Gastroesophageal sphincter (tissue), 4 donors: ENCODE results near the gene REC8. TPM values are rescaled to one million over a fixed set of nuclear protein-coding genes. Genes with fewer than 3 reads are reported as not detected.

Experiments used
- ATAC-seq: fragments of 150-250 bp; one replicate; pipeline ENCODE4 v1.9.1; 2016; ENCODE audit warnings: mild to moderate bottlenecking, moderate library complexity
- H3K27ac ChIP-seq, 4 donors: fragments of 200-600 bp; sonication (generic) in 3 of 4; 1 replicate in 3 of 4; 2 replicates in 1 of 4; pipeline ENCODE4 v1.5.1; 2016 to 2019
- H3K27me3 ChIP-seq: fragments of 200-600 bp; sonication (generic); one replicate; pipeline ENCODE4 v1.5.1; 2019
- H3K36me3 ChIP-seq, 2 donors: fragments of 200-600 bp; sonication (generic); one replicate each; pipeline ENCODE4 v1.5.1; 2019; ENCODE audit warnings: control low read depth in 1 of 2
- H3K4me1 ChIP-seq, 3 donors: fragments of 200-600 bp; sonication (generic); 1 replicate in 2 of 3; 2 replicates in 1 of 3; pipeline ENCODE4 v1.5.1; 2016 to 2019; ENCODE audit warnings: control low read depth in 2 of 3
- H3K4me3 ChIP-seq, 2 donors: fragments of 200-600 bp; sonication (generic); one replicate each; pipeline ENCODE4 v1.5.1; 2019; ENCODE audit warnings: mild to moderate bottlenecking in 1 of 2, moderate library complexity in 1 of 2
- H3K9me3 ChIP-seq, 3 donors: fragments of 200-600 bp; sonication (generic); one replicate each; pipeline ENCODE4 v1.5.1; 2017 to 2019; ENCODE audit warnings: control low read depth in 2 of 3
- CTCF ChIP-seq, 4 experiments: fragments of 200-600 bp in 2 of 4; fragments of 450-650 bp in 2 of 4; sonication (generic) in 1 of 4; IDR thresholded peaks; one replicate each; pipeline ENCODE4 v1.5.1; 2017 to 2019; ENCODE audit warnings: antibody characterized with exemption in 4 of 4, mild to moderate bottlenecking in 2 of 4, moderate library complexity in 2 of 4
- EP300 ChIP-seq: sonication (generic); formaldehyde crosslinking; IDR thresholded peaks from one replicate; pipeline ENCODE4 v1.6.1; 2017; ENCODE audit warnings: antibody characterized with exemption, mild to moderate bottlenecking
- POLR2A ChIP-seq, 2 donors: fragments of 450-650 bp; IDR thresholded peaks; one replicate each; pipeline ENCODE4 v1.6.1; 2017; ENCODE audit warnings: antibody characterized with exemption in 2 of 2, mild to moderate bottlenecking in 2 of 2, moderate library complexity in 1 of 2
- POLR2AphosphoS5 ChIP-seq: sonication (generic); formaldehyde crosslinking; IDR thresholded peaks from one replicate; pipeline ENCODE4 v1.6.1; 2017; ENCODE audit warnings: antibody characterized with exemption
- WGBS, 2 donors: methylation state at CpG; one replicate each; pipeline ENCODE4 v1.1.5; 2018; ENCODE audit warnings: low coverage in 1 of 2; 5-methylcytosine and 5-hydroxymethylcytosine counted together
- total RNA-seq, 4 donors: library from RNA; depleted of rRNA; stranded (reverse); fragments of >200 nt; gene quantifications; one replicate each; pipeline ENCODE4 v1.1.0, GENCODE V29; 2016

Gene REC8
- total RNA-seq, 4 donors from 2014 or later, result 1.6 to 8.2 (median 6.8) TPM

DNA sequence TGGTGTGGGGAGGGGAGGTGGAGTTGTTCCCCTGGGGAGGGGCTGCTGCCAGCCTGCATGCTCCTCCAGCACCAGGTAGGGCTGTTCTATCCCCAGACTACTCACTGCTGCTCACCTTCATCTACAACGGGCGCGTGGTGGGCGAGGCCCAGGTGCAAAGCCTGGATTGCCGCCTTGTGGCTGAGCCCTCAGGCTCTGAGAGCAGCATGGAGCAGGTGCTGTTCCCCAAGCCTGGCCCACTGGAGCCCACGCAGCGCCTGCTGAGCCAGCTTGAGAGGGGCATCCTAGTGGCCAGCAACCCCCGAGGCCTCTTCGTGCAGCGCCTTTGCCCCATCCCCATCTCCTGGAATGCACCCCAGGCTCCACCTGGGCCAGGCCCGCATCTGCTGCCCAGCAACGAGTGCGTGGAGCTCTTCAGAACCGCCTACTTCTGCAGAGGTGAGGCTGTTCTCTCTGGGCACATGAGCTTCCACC lies 7.3 kb upstream of the REC8 start:
- Histone ChIP-seq H3K36me3 (peaks cover 0 to 80% of the 10 kb centered on the region in 2 donors), H3K27me3 (no peaks in the 10 kb centered on the region), H3K4me3 (no peak overlapping the region), H3K27ac (no peak overlapping the region), H3K4me1 (peaks cover 0 to 50% (median 24%) of the 10 kb centered on the region in 3 donors), H3K9me3 (no peaks in the 10 kb centered on the region)
- TF ChIP-seq CTCF (IDR thresholded peaks at IDR 0.05) (no peak), POLR2AphosphoS5 (no peak), EP300 (no peak), POLR2A (IDR thresholded peaks at IDR 0.05) (no peak)
- ATAC-seq, result no peak
- 90% methylated on average over 7 of the region's 14 CpGs; no CpG with 5 or more reads in 1 of the 2 donors for WGBS, 2 donors

GRCh38 chr14:24165785-24166184 lies 6.1 kb upstream of the REC8 start:
- Histone ChIP-seq H3K9me3 (no peaks in the 10 kb centered on the region), H3K4me1 (peaks cover 0 to 45% (median 18%) of the 10 kb centered on the region in 3 donors), H3K27ac (no peak overlapping the region), H3K4me3 (no peak overlapping the region), H3K27me3 (no peaks in the 10 kb centered on the region), H3K36me3 (peaks cover 0 to 73% of the 10 kb centered on the region in 2 donors)
- ATAC-seq, result no peak
- TF ChIP-seq EP300, result no peak
- TF ChIP-seq POLR2AphosphoS5, result no peak
- TF ChIP-seq CTCF (IDR thresholded peaks at IDR 0.05), result no peak
- no peak for TF ChIP-seq POLR2A (IDR thresholded peaks at IDR 0.05)
- WGBS, 2 donors, result 89% methylated on average over 3 of the region's 5 CpGs; no CpG with 5 or more reads in 1 of the 2 donors

DNA sequence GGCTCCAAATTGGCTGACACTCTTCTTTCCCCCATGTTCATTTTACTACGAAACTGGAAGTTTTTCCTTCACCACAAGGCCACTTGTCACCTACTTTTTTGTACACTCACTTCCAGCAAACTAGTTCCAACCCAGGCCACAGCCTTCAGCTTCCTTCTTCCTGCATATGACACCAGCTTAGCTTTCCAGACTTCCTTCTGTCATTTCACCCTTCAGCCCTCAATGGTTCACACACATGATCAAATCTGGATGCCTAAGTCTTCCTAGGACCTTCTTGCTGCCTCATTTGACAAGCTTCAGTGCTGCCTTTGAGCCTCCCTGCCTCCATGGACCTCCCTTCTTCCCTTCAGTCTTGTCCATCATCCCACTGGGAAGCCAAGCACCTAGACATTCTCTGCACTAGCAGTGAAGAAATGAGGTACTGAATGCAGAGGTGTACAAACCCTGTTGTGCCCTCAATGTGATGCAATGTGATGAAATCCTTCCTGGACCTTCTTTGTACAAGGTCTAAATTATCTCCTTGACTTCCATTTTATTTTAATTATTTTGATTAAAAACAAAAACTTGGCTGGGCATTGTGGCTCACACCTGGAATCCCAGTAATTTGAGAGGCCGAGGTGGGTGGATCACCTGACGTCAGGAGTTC lies 4.3 kb upstream of the REC8 start:
- WGBS, 2 donors, result 71 to 100% methylated on average over 1 to 3 of the region's 3 CpGs
- no peaks in the 10 kb centered on the region for H3K27me3 ChIP-seq
- H3K27ac ChIP-seq, result no peak overlapping the region
- H3K4me1 ChIP-seq, result peaks cover 0 to 47% (median 14%) of the 10 kb centered on the region in 3 donors
- no peaks in the 10 kb centered on the region for H3K9me3 ChIP-seq
- no peak for ATAC-seq
- TF ChIP-seq POLR2A (IDR thresholded peaks at IDR 0.05) (no peak), EP300 (no peak), POLR2AphosphoS5 (no peak), CTCF (IDR thresholded peaks at IDR 0.05) (no peak)
- H3K36me3 ChIP-seq, result peaks cover 0 to 73% of the 10 kb centered on the region in 2 donors
- no peak overlapping the region for H3K4me3 ChIP-seq

DNA sequence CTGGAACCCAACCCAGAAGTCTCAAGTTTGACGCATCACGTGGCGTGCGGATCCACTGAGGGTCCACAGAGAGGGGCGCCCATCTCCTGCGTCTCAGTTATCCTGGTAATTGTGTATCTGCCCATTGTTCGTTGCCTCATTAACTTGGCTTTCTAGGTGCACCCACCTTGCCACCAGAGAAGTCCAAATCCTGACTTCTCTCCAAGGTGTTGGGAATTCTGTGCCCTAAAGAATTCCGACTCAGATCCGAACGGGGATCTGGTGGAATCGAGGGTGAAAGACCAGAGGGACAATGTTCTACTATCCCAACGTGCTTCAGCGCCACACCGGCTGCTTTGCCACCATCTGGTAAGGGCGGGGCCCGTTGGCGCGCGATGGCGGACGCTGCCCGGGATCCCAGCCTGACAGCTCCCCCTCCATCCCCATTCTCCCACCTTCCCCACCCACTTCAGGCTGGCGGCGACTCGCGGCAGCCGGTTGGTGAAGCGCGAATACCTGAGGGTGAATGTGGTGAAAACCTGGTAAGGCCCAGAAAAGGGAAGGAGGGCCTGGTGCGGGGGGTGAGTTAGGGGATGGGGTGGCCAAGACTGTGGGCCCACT lies 481 bp downstream of the REC8 start:
- WGBS, 2 donors, result no CpG with 5 or more reads among the region's 30 CpGs
- TF ChIP-seq POLR2A (IDR thresholded peaks at IDR 0.05) (no peak), EP300 (no peak), POLR2AphosphoS5 (no peak), CTCF (IDR thresholded peaks at IDR 0.05) (no peak)
- peaks cover 0 to 37% of the 10 kb centered on the region in 2 donors for H3K36me3 ChIP-seq
- peak overlapping the region in 3 of 4 donors; percentile 60 to 72 (median 63) for H3K27ac ChIP-seq
- peak overlapping the region; percentile 2 to 47 for H3K4me3 ChIP-seq
- ATAC-seq, result no peak
- H3K4me1 ChIP-seq, result peaks cover 0 to 21% (median 3%) of the 10 kb centered on the region in 3 donors
- H3K9me3 ChIP-seq, result no peaks in the 10 kb centered on the region
- no peaks in the 10 kb centered on the region for H3K27me3 ChIP-seq
